HUES48 (cell line): ENCODE measurements around the gene NR4A3.
"Not testable (repeated sequence)": the region's sequence is repeated elsewhere in the genome, so short reads cannot be mapped to it uniquely, and the experiment has no call there.

Source experiments
- H3K27ac ChIP-seq: one replicate; pipeline ENCODE4 v1.7.0; 2013; ENCODE audit warnings: low read depth, low read length, inconsistent platforms
- H3K27me3 ChIP-seq: 2 replicates; pipeline ENCODE4 v1.6.1; 2013; ENCODE audit warnings: mild to moderate bottlenecking, low read length; ENCODE audit not compliant: control insufficient read depth, insufficient read depth
- H3K36me3 ChIP-seq: 2 replicates; pipeline ENCODE4 v1.6.1; 2013; ENCODE audit warnings: low read length; ENCODE audit not compliant: control insufficient read depth, insufficient read depth
- H3K4me1 ChIP-seq: 2 replicates; pipeline ENCODE4 v1.6.1; 2013; ENCODE audit warnings: mild to moderate bottlenecking, low read length; ENCODE audit not compliant: control insufficient read depth, insufficient read depth
- H3K4me3 ChIP-seq: 2 replicates; pipeline ENCODE4 v1.5.1; 2013; ENCODE audit warnings: mild to moderate bottlenecking, low read depth, low read length
- H3K9ac ChIP-seq: 2 replicates; pipeline ENCODE4 v1.6.1; 2013; ENCODE audit warnings: mild to moderate bottlenecking, low read depth, low read length, moderate library complexity
- H3K9me3 ChIP-seq: 2 replicates; pipeline ENCODE4 v1.6.1; 2013; ENCODE audit warnings: low read length; ENCODE audit not compliant: control insufficient read depth, insufficient read depth

NR4A3 gene

DNA sequence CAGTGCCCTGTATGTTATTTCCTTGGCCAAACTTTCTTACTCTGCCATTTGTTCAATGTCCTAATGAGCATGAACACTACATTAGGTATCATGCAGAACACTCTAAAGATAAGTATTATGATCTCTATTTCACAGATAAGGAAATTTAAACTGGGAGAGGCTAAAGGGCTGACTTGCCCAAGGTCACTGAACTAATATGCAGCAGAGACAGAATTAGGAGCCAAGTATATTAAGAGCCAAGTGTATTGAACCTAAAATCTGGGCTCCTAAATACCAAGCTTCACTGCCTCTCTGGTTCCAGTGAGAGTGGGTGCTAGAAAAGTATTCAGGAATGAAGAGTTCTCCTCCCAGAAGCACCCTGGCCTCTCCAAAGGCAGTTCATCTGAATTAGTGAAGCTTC is 13.5 kb downstream of the NR4A3 start:
- H3K9ac ChIP-seq, result no peak overlapping the region
- H3K4me3 ChIP-seq, result no peak overlapping the region
- H3K27me3 ChIP-seq, result peaks cover 21% of the 10 kb centered on the region
- no peaks in the 10 kb centered on the region for H3K4me1 ChIP-seq
- no peaks in the 10 kb centered on the region for H3K36me3 ChIP-seq
- no peak overlapping the region for H3K27ac ChIP-seq
- H3K9me3 ChIP-seq, result no peaks in the 10 kb centered on the region

- H3K27ac ChIP-seq, result no peak overlapping the region
- no peaks in the 10 kb centered on the region for H3K9me3 ChIP-seq
- no peaks in the 10 kb centered on the region for H3K36me3 ChIP-seq
- peaks cover 17% of the 10 kb centered on the region for H3K27me3 ChIP-seq
- no peak overlapping the region for H3K9ac ChIP-seq
- no peak overlapping the region for H3K4me3 ChIP-seq
- H3K4me1 ChIP-seq, result no peaks in the 10 kb centered on the region
Measured at GRCh38 chr9:99835581-99835980, 13.9 kb downstream of the NR4A3 start.

DNA sequence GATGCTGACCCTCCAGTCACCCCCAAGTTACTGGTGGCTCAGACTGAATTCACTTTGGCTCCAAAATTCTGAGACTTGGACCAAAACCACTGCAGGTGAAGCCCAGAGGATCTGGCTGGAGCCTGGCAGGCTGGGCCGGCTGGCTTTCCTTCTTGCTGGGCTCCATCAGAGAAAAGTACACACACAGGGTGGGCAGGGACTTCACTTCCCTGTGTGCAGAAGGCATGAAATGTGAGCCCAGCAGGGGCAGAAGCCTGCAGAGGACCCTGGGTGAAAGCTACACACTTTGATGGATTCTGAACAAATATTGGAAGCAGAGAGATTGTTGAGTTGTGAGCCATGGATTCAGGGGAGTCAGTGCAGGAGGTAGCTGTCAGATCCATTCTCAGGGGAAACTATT is 18.4 kb downstream of the NR4A3 start:
- Histone ChIP-seq H3K9ac (no peak overlapping the region), H3K9me3 (no peaks in the 10 kb centered on the region), H3K4me3 (no peak overlapping the region), H3K27me3 (no peaks in the 10 kb centered on the region), H3K27ac (no peak overlapping the region), H3K36me3 (no peaks in the 10 kb centered on the region), H3K4me1 (no peaks in the 10 kb centered on the region)

DNA sequence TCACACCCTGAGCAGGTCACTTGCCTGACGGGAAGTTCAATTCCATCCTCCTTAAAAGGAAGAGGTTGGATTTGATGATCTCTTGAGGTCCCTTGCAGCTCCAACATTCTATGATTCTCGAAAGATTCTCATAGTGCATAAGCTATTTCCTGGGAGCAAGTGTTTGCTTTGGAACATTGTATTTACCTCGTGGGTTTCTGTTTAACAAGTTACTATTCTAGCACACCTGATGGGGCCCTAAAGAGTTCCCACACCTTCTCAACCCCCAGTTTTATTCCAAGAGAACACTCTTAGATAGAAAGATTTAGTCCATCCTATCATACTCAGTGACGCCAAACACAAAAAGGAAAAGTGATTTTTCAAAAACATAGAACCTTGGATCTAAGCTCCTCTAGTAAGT is 23.4 kb downstream of the NR4A3 start:
- no peaks in the 10 kb centered on the region for H3K36me3 ChIP-seq
- H3K9ac ChIP-seq, result no peak overlapping the region
- H3K27ac ChIP-seq, result no peak overlapping the region

GRCh38 chr9:99848447-99848846 is 26.8 kb downstream of the NR4A3 start:
- H3K4me3 ChIP-seq, result no peak overlapping the region
- no peaks in the 10 kb centered on the region for H3K27me3 ChIP-seq
- no peaks in the 10 kb centered on the region for H3K4me1 ChIP-seq
- H3K9me3 ChIP-seq, result no peaks in the 10 kb centered on the region
- no peaks in the 10 kb centered on the region for H3K36me3 ChIP-seq
- no peak overlapping the region for H3K27ac ChIP-seq
- H3K9ac ChIP-seq, result no peak overlapping the region

More for the DNA sequence above, 23.4 kb downstream of the NR4A3 start:
- Histone ChIP-seq H3K9me3 (no peaks in the 10 kb centered on the region), H3K27me3 (no peaks in the 10 kb centered on the region), H3K4me1 (no peaks in the 10 kb centered on the region), H3K4me3 (no peak overlapping the region)

DNA sequence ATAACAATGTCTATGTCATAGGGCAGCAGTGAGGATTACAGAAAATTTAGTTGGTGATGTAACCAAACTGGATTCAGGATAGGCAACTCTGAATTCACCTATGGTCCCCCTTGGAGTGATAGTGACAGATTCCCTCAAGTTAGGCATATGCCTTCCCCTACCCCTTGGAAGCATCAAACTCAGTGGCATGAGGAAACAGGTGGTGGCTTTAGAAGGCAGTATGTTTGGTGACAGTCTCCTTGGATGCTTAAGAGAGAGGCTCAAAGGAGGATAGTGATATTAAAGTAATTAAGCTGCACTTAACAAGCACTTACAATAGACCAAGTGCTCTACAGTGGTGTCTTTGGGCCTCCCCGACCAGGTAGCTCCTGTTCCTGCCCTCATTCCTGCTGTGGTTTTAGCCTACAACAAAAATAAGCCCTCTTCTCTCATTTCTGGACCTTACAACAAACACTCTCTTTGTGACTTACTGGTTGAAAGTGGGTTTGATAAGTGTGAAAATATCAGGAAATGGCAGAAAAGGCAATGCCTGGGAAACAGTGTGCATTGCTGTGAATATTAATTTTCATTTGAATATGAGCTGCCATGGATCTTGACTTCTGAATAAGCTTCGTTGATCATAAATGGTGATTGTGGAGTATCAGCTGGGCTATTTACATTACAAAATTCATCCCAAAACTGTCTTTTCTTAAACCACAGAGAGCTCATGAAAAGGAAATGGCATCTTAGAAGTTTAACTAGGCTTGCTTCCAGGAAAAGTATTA is 29.2 kb downstream of the NR4A3 start:
- Histone ChIP-seq H3K27ac (no peak overlapping the region), H3K36me3 (no peaks in the 10 kb centered on the region), H3K9me3 (no peaks in the 10 kb centered on the region), H3K27me3 (no peaks in the 10 kb centered on the region), H3K9ac (no peak overlapping the region), H3K4me3 (no peak overlapping the region), H3K4me1 (no peaks in the 10 kb centered on the region)

- Histone ChIP-seq H3K4me3 (no peak overlapping the region), H3K4me1 (no peaks in the 10 kb centered on the region), H3K9me3 (no peaks in the 10 kb centered on the region), H3K36me3 (no peaks in the 10 kb centered on the region), H3K27ac (no peak overlapping the region), H3K9ac (no peak overlapping the region), H3K27me3 (no peaks in the 10 kb centered on the region)
Measured at GRCh38 chr9:99851500-99851822, 29.8 kb downstream of the NR4A3 start.

- H3K4me1 ChIP-seq, result no peaks in the 10 kb centered on the region
- no peak overlapping the region for H3K9ac ChIP-seq
- no peak overlapping the region for H3K27ac ChIP-seq
- no peak overlapping the region for H3K4me3 ChIP-seq
- no peaks in the 10 kb centered on the region for H3K9me3 ChIP-seq
- H3K27me3 ChIP-seq, result no peaks in the 10 kb centered on the region
- no peaks in the 10 kb centered on the region for H3K36me3 ChIP-seq
Measured at GRCh38 chr9:99852617-99853016, 30.9 kb downstream of the NR4A3 start.

DNA sequence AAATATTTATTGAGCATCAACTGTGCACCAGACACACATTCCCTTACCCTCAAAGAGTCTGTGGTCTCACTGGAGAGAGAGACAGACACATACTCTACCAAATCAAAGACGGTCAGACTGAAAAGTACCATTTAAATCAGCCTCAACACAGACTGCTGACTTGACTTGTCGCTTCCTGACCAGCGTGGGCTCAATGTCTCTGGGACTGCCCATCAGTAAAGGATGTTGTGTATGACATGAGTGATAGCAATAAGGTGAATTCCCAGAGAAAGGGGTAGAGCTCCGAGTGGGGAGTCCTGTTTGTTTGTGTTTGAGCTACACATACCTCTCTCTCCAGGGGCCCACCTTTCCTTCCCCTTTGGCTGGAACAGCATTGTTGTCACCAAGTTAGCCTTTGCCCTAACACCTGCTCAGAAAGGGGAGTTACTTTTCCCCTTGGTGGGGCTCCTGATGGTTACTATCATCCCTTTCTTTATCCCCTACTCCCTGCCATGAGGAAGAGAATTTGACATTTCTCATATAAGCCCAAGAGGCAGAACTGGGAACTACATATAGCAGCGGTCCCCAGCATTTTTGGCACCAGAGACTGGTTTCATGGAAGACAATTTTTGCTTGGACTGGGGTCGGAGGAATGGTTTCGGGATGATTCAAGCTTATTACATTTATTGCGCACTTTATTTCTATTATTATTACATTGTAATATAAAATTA is 33.9 kb downstream of the NR4A3 start:
- H3K36me3 ChIP-seq, result no peaks in the 10 kb centered on the region
- no peaks in the 10 kb centered on the region for H3K9me3 ChIP-seq
- no peaks in the 10 kb centered on the region for H3K27me3 ChIP-seq
- no peak overlapping the region for H3K9ac ChIP-seq
- peaks cover 9% of the 10 kb centered on the region; the same call in 1 of the 2 replicates for H3K4me1 ChIP-seq
- no peak overlapping the region for H3K4me3 ChIP-seq
- no peak overlapping the region for H3K27ac ChIP-seq

DNA sequence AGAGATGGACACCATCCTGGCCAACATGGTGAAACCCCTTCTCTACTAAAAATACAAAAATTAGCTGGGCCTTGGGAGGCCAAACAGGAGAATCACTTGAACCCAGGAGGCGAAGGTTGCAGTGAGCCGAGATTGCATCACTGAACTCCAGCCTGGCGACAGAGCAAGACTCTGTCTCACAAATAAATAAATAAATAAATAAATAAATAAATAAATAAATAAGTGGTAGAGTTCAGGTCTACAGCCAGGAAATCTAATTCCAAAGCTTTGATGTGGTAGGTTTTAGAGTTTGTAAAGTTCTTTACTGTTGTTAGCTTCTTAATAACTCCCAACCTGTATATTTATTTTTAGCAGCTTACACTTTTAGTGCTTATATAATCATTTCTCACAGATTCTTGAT is 35.9 kb downstream of the NR4A3 start:
- H3K9ac ChIP-seq, H3K36me3 ChIP-seq, H3K4me3 ChIP-seq, H3K27me3 ChIP-seq, H3K9me3 ChIP-seq, H3K27ac ChIP-seq: not testable (repeated sequence)
- peaks cover 10% of the 10 kb centered on the region; the same call in 1 of the 2 replicates for H3K4me1 ChIP-seq

GRCh38 chr9:99858087-99858486 is 36.4 kb downstream of the NR4A3 start:
- no peak overlapping the region for H3K27ac ChIP-seq
- no peaks in the 10 kb centered on the region for H3K9me3 ChIP-seq
- H3K4me1 ChIP-seq, result peaks cover 15% of the 10 kb centered on the region; the same call in 1 of the 2 replicates
- H3K9ac ChIP-seq, result no peak overlapping the region
- no peaks in the 10 kb centered on the region for H3K27me3 ChIP-seq
- no peak overlapping the region for H3K4me3 ChIP-seq
- H3K36me3 ChIP-seq, result no peaks in the 10 kb centered on the region
